Esophagus muscularis mucosa (tissue), 4 donors: ENCODE measurements around the gene GALNT11.

ENCODE experiments used
- EP300 ChIP-seq: sonication (generic); formaldehyde crosslinking; IDR thresholded peaks from one replicate; pipeline ENCODE4 v1.6.1; 2017; ENCODE audit warnings: antibody characterized with exemption
- POLR2A ChIP-seq: fragments of 450-650 bp; IDR thresholded peaks from one replicate; pipeline ENCODE4 v1.6.1; 2017; ENCODE audit warnings: antibody characterized with exemption, moderate library complexity, mild to moderate bottlenecking, low read depth
- POLR2AphosphoS5 ChIP-seq, 2 donors: sonication (generic); formaldehyde crosslinking; IDR thresholded peaks; one replicate each; pipeline ENCODE4 v1.6.1; 2017; ENCODE audit warnings: antibody characterized with exemption in 2 of 2
- TF ChIP-seq, protein P1 (sequence below), 3 experiments: fragments of 200-600 bp in 2 of 3; fragments of 450-650 bp in 1 of 3; sonication (generic) in 2 of 3; IDR thresholded peaks; one replicate each; pipeline ENCODE4 v1.5.1; 2017 to 2019; ENCODE audit warnings: antibody characterized with exemption in 3 of 3, mild to moderate bottlenecking in 2 of 3, moderate library complexity in 1 of 3

DNA sequence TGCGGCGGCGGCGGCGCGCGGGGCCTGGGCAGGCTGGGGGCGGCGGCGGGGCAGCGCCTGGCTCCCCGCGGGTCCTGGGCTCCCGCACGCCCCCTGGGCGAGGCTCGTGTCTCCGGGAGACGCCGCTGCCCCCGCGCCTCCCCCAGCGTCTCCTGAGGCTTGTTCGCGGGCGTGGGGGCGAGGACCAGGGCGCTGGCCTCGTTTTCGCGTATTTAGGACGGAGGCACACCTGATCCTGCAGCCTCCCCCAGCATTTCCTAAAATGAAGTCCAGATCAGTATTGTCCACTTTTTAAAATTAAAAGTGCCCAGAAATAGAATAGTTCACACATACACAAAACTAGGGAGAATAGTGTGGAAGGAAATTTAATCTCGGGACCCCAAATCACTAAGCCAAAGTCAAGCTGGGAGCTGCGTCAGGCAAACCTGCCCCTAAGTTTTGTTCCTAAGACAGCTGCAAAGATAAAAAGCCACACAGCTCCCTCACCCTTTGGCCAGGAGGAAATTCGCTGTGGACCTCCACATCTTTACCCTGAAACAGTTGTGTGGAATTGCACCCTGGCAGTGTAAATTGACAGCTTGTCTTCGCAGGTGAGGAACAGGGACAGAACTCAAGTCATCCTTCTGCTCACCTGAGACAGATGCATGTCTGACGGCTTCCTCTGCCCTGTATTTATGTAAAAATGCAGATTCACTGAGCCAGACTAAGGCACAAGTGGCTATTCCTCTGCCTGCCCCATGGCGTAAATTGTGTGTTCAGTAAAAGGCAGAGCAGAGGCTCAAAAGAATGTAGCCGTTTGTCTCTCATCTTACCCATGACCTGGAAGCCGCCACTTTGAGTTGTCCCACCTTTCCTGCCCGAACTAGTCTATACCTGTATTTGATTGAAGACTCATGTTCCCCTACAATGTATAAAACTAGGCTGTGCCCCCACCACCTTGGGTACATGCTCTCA is 740 bp downstream of the GALNT11 start:
- TF ChIP-seq, protein P1, sequence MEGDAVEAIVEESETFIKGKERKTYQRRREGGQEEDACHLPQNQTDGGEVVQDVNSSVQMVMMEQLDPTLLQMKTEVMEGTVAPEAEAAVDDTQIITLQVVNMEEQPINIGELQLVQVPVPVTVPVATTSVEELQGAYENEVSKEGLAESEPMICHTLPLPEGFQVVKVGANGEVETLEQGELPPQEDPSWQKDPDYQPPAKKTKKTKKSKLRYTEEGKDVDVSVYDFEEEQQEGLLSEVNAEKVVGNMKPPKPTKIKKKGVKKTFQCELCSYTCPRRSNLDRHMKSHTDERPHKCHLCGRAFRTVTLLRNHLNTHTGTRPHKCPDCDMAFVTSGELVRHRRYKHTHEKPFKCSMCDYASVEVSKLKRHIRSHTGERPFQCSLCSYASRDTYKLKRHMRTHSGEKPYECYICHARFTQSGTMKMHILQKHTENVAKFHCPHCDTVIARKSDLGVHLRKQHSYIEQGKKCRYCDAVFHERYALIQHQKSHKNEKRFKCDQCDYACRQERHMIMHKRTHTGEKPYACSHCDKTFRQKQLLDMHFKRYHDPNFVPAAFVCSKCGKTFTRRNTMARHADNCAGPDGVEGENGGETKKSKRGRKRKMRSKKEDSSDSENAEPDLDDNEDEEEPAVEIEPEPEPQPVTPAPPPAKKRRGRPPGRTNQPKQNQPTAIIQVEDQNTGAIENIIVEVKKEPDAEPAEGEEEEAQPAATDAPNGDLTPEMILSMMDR (IDR thresholded peaks at IDR 0.05) = no peak
- TF ChIP-seq POLR2A = no peak
- TF ChIP-seq POLR2AphosphoS5 (IDR thresholded peaks at IDR 0.05) = no peak
- TF ChIP-seq EP300 = no peak
